WI38 (cell line): ENCODE measurements around the gene LIN28B.

Experiments
- H3K4me3 ChIP-seq: 2 replicates; pipeline ENCODE4 v1.5.1; 2011; ENCODE audit warnings: low read depth, mild to moderate bottlenecking, control low read depth, low read length
- CTCF ChIP-seq: IDR thresholded peaks from 2 replicates; pipeline ENCODE4 v1.5.1; 2012; ENCODE audit warnings: low read depth, mild to moderate bottlenecking, control low read depth, low read length

LIN28B gene

GRCh38 chr6:105036351-105036750 lies 79.4 kb downstream of the LIN28B start:
- no peak overlapping the region for H3K4me3 ChIP-seq
- TF ChIP-seq CTCF: no peak

DNA sequence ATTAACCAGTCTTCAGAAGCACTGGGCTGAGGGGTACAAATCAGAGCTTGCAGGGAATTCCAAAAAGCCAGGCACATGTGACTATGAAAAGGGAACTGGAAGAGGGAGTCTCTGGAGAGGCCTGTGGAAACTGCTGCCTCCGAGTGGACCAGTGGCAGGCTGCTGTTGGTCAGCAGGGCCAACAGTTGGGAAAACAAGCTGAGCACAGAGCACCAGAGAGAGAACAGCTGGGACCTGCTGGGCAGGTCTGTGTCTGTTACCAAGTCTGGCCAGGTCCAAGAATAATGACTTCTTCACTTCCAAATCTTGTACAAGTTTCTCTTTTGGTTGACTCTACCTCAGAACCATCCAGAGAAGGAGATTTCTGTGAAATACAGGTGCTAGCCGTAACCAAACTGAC lies 81.4 kb downstream of the LIN28B start:
- TF ChIP-seq CTCF: no peak
- H3K4me3 ChIP-seq: no peak overlapping the region

- H3K4me3 ChIP-seq: no peak overlapping the region
- TF ChIP-seq CTCF: no peak
These were observed 85.0 kb downstream of the LIN28B start for GRCh38 chr6:105041880-105042279.

GRCh38 chr6:105042648-105043047 lies 85.7 kb downstream of the LIN28B start:
- no peak overlapping the region for H3K4me3 ChIP-seq
- no peak for TF ChIP-seq CTCF

DNA sequence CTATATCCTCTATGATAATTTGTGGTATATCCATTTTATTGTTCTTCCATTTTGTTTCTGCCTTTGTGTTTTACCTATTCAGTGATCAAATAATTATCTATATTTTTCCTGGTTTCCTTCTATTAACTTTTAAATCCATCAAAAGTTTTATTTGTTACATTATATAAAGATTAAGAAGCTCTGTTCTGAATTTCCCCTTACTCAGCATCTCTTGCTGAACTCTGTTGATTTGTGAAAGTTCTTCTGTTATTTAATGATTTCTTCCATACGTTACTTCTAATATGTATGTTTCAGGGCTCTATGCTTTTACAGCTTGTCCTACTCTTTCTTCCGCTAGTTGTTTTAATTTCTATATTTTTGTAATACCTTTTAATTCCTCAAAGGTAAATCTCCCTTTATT lies 87.1 kb downstream of the LIN28B start:
- H3K4me3 ChIP-seq: no peak overlapping the region
- TF ChIP-seq CTCF: no peak

GRCh38 chr6:105045526-105045925 lies 88.6 kb downstream of the LIN28B start:
- no peak overlapping the region for H3K4me3 ChIP-seq
- no peak for TF ChIP-seq CTCF

DNA sequence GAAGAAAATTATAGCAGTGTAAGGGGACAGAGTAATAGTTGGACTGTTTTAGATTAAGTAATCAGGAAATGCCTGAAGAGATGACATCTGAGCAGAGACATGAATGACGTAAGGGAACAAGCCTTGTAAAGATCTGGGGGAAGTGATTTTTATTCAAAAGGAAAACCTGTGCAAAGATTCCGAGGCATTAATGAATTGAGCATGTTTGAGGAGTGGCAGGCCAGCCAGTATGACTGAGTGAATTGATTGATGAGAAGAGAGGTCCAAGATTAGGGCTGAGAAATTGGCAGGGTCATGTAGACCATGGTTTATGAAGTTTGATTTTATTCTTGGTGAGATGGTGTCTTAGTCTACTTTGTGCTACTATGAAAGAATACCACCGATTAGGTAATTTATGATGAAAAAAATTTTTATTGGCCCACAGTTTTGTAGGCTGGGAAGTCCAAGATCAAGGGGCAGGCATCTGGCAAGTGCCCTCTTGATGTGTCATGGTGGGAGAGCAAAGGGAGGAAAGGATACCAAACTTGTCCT lies 95.1 kb downstream of the LIN28B start:
- no peak for TF ChIP-seq CTCF

More for the DNA sequence above, 95.1 kb downstream of the LIN28B start:
- no peak overlapping the region for H3K4me3 ChIP-seq
